ENCODE results near the gene RAD23A. TPM values are rescaled to one million over a fixed set of nuclear protein-coding genes. Genes with fewer than 3 reads are reported as not detected.

The RAD23A gene
- total and polyA plus RNA-seq, 2 donors (not counting 1 experiment from before 2014, with no cell fraction given) = 46.2 to 72.2 TPM

DNA sequence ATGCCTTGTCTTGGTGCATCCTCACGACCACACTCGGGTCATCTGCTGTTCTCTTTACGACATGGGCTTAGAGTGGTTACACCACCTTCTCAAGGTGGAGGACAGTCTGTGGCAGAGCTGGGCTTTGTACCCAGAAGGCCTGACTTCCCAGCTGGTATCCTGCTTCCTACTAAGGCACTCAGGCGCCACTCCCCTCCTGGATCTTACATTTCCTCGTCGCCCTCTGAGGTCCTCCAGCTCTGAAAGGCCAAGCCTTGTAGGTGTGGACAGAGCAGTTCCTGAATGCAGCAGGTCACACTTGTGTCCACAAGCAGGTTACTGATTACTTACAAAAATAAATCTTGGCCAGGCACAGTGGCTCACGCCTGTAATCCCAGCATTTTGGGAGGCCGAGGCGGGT lies 38.5 kb upstream of the RAD23A start:
- H3K36me3 ChIP-seq (ENCODE audit: control insufficient read depth, insufficient read depth, low read length) = no peaks in the 10 kb centered on the region
- no peak for TF ChIP-seq EZH2 (IDR thresholded peaks at IDR 0.05; ENCODE audit: low read length, missing control alignments)
- TF ChIP-seq, protein P1, sequence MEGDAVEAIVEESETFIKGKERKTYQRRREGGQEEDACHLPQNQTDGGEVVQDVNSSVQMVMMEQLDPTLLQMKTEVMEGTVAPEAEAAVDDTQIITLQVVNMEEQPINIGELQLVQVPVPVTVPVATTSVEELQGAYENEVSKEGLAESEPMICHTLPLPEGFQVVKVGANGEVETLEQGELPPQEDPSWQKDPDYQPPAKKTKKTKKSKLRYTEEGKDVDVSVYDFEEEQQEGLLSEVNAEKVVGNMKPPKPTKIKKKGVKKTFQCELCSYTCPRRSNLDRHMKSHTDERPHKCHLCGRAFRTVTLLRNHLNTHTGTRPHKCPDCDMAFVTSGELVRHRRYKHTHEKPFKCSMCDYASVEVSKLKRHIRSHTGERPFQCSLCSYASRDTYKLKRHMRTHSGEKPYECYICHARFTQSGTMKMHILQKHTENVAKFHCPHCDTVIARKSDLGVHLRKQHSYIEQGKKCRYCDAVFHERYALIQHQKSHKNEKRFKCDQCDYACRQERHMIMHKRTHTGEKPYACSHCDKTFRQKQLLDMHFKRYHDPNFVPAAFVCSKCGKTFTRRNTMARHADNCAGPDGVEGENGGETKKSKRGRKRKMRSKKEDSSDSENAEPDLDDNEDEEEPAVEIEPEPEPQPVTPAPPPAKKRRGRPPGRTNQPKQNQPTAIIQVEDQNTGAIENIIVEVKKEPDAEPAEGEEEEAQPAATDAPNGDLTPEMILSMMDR (conservative IDR thresholded peaks at IDR 0.05 in 1 of 2, IDR thresholded peaks at IDR 0.05 in 1 of 2; ENCODE audit: low read depth in 1 of 2, low read length in 2 of 2) = no peak
- H3K9ac ChIP-seq (ENCODE audit: insufficient read depth, low read length) = no peak overlapping the region
- H3K9me3 ChIP-seq (ENCODE audit: control insufficient read depth, insufficient read depth, low read depth, low read length) = no peaks in the 10 kb centered on the region
- no peaks in the 10 kb centered on the region for H3K27me3 ChIP-seq (ENCODE audit: control insufficient read depth, insufficient read depth, low read length)
- no peaks in the 10 kb centered on the region for H4K20me1 ChIP-seq (ENCODE audit: control insufficient read depth, extremely low read depth, insufficient read depth, low read length)
- H2AFZ ChIP-seq (ENCODE audit: low read length) = no peak overlapping the region
- H3K79me2 ChIP-seq (ENCODE audit: control insufficient read depth, insufficient read depth, low read length) = no peaks in the 10 kb centered on the region
- no peak overlapping the region for H3K4me3 ChIP-seq (replicated peaks in 1 of 4; ENCODE audit: control extremely low read depth in 1 of 4, insufficient read depth in 1 of 4, low read depth in 3 of 4, low read length in 4 of 4)
- no peak overlapping the region for H3K27ac ChIP-seq (ENCODE audit: insufficient read depth, low read length)
- no peaks in the 10 kb centered on the region for H3K4me1 ChIP-seq (ENCODE audit: control insufficient read depth, extremely low read depth, insufficient read depth, low read length)
- DNase-seq (ENCODE audit: low read depth in 2 of 2) = no peak
- no peak overlapping the region for H3K4me2 ChIP-seq (ENCODE audit: extremely low read depth, insufficient read depth, low read length)

DNA sequence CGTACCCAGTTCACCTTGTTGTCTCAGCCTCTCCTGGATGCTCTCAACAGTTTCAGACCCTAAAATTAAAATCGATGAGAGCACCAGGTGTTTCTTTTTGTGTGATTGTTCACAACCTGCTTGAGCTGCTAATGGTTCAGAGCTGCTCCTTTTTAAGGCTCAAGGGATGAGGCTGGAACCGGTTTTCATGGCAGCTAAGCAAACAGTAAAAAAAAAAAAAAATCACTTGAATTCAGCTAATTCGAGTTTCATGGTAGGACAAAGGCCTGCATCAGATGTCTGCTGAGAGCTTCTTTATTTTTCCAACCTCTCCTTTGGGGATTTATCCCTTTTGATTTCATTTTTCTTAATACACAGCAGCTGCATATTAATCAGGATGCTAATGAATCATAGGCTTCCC lies 33.1 kb upstream of the RAD23A start:
- Histone ChIP-seq H3K4me1 (ENCODE audit: control insufficient read depth, extremely low read depth, insufficient read depth, low read length) (peaks cover 5% of the 10 kb centered on the region), H3K4me3 (replicated peaks in 1 of 4; ENCODE audit: control extremely low read depth in 1 of 4, insufficient read depth in 1 of 4, low read depth in 3 of 4, low read length in 4 of 4) (no peak overlapping the region), H3K9me3 (ENCODE audit: control insufficient read depth, insufficient read depth, low read depth, low read length) (no peaks in the 10 kb centered on the region), H3K79me2 (ENCODE audit: control insufficient read depth, insufficient read depth, low read length) (no peaks in the 10 kb centered on the region), H3K36me3 (ENCODE audit: control insufficient read depth, insufficient read depth, low read length) (no peaks in the 10 kb centered on the region), H2AFZ (ENCODE audit: low read length) (no peak overlapping the region), H3K27me3 (ENCODE audit: control insufficient read depth, insufficient read depth, low read length) (no peaks in the 10 kb centered on the region), H3K4me2 (ENCODE audit: extremely low read depth, insufficient read depth, low read length) (peak overlapping the region; percentile 27), H3K27ac (ENCODE audit: insufficient read depth, low read length) (no peak overlapping the region), H4K20me1 (ENCODE audit: control insufficient read depth, extremely low read depth, insufficient read depth, low read length) (no peaks in the 10 kb centered on the region), H3K9ac (ENCODE audit: insufficient read depth, low read length) (no peak overlapping the region)
- TF ChIP-seq, protein P1 (conservative IDR thresholded peaks at IDR 0.05 in 1 of 2, IDR thresholded peaks at IDR 0.05 in 1 of 2; ENCODE audit: low read depth in 1 of 2, low read length in 2 of 2) = no peak
- no peak for TF ChIP-seq EZH2 (IDR thresholded peaks at IDR 0.05; ENCODE audit: low read length, missing control alignments)
- DNase-seq (ENCODE audit: low read depth in 2 of 2) = no peak

GRCh38 chr19:12913011-12913561 lies 32.6 kb upstream of the RAD23A start:
- no peak for TF ChIP-seq EZH2 (IDR thresholded peaks at IDR 0.05; ENCODE audit: low read length, missing control alignments)
- TF ChIP-seq, protein P1 (conservative IDR thresholded peaks at IDR 0.05 in 1 of 2, IDR thresholded peaks at IDR 0.05 in 1 of 2; ENCODE audit: low read depth in 1 of 2, low read length in 2 of 2) = no peak
- Histone ChIP-seq H3K4me2 (ENCODE audit: extremely low read depth, insufficient read depth, low read length) (peak overlapping the region; percentile 27), H3K4me3 (replicated peaks in 1 of 4; ENCODE audit: control extremely low read depth in 1 of 4, insufficient read depth in 1 of 4, low read depth in 3 of 4, low read length in 4 of 4) (no peak overlapping the region), H2AFZ (ENCODE audit: low read length) (peak overlapping the region; percentile 33), H3K9me3 (ENCODE audit: control insufficient read depth, insufficient read depth, low read depth, low read length) (no peaks in the 10 kb centered on the region), H3K9ac (ENCODE audit: insufficient read depth, low read length) (no peak overlapping the region), H3K27me3 (ENCODE audit: control insufficient read depth, insufficient read depth, low read length) (no peaks in the 10 kb centered on the region), H3K27ac (ENCODE audit: insufficient read depth, low read length) (no peak overlapping the region), H4K20me1 (ENCODE audit: control insufficient read depth, extremely low read depth, insufficient read depth, low read length) (no peaks in the 10 kb centered on the region), H3K79me2 (ENCODE audit: control insufficient read depth, insufficient read depth, low read length) (no peaks in the 10 kb centered on the region), H3K4me1 (ENCODE audit: control insufficient read depth, extremely low read depth, insufficient read depth, low read length) (peaks cover 5% of the 10 kb centered on the region), H3K36me3 (ENCODE audit: control insufficient read depth, insufficient read depth, low read length) (no peaks in the 10 kb centered on the region)
- DNase-seq (ENCODE audit: low read depth in 2 of 2) = peak; percentile 59 to 80
